OCI-LY7 (cell line): ENCODE results near the gene U2SURP. TPM values are rescaled to one million over a fixed set of nuclear protein-coding genes. Genes with fewer than 3 reads are reported as not detected.

Source experiments
- BruUV-seq: library from RNA; stranded (reverse); fragments of 400-500 nt; replicated peaks from 2 replicates; lab custom pipeline; 2021; lab: Mats Ljungman, UMichigan
- CTCF ChIA-PET: fragments of 300-600 bp; sonication (Branson Sonifier 250); formaldehyde crosslinking; loops from one replicate; lab custom pipeline; 2022; ENCODE audit warnings: antibody characterized with exemption; ENCODE audit not compliant: unreplicated experiment; lab: Charles Lee
- POLR2A ChIA-PET: fragments of 300-600 bp; sonication (Branson Sonifier 250); formaldehyde crosslinking; loops from one replicate; lab custom pipeline; 2022; ENCODE audit warnings: antibody characterized with exemption; lab: Charles Lee
- DNase-seq: peaks from one replicate; pipeline ENCODE4 v3.0.0-alpha.2; 2015; ENCODE audit warnings: low spot score
- H2AFZ ChIP-seq: fragments of 200-600 bp; sonication (generic), shearing (Covaris generic); 2 replicates; pipeline ENCODE4 v1.6.1; 2014; ENCODE audit warnings: mild to moderate bottlenecking, antibody characterized with exemption, low read length, moderate library complexity
- H3K27ac ChIP-seq: fragments of 200-600 bp; sonication (generic); 2 replicates; pipeline ENCODE4 v1.5.1; 2014; ENCODE audit warnings: mixed run types, low read depth, mild to moderate bottlenecking, moderate library complexity, low read length, inconsistent platforms; ENCODE audit not compliant: poor library complexity, severe bottlenecking
- H3K36me3 ChIP-seq: fragments of 200-600 bp; sonication (generic); 2 replicates; pipeline ENCODE4 v1.6.1; 2014; ENCODE audit warnings: mild to moderate bottlenecking, antibody characterized with exemption, low read length, moderate library complexity, mixed read lengths; ENCODE audit not compliant: insufficient read depth
- H3K4me1 ChIP-seq: fragments of 200-600 bp; sonication (generic); 2 replicates; pipeline ENCODE4 v1.5.1; 2014; ENCODE audit warnings: mild to moderate bottlenecking, low read length; ENCODE audit not compliant: insufficient read depth, poor library complexity, severe bottlenecking
- H3K4me2 ChIP-seq: fragments of 200-600 bp; sonication (generic); 2 replicates; pipeline ENCODE4 v1.6.1; 2014; ENCODE audit warnings: mild to moderate bottlenecking, low read length
- H3K4me3 ChIP-seq: fragments of 200-600 bp; sonication (generic); 2 replicates; pipeline ENCODE4 v1.5.1; 2014; ENCODE audit warnings: mild to moderate bottlenecking, low read depth, low read length; ENCODE audit not compliant: poor library complexity, severe bottlenecking
- H3K79me2 ChIP-seq: fragments of 200-600 bp; sonication (generic); 2 replicates; pipeline ENCODE4 v1.6.1; 2016; ENCODE audit warnings: low read depth, mild to moderate bottlenecking, low read length, moderate library complexity, mixed read lengths; ENCODE audit not compliant: insufficient read depth
- H3K9me2 ChIP-seq: fragments of 200-600 bp; sonication (generic); 2 replicates; pipeline ENCODE4 v1.6.1; 2016; ENCODE audit warnings: mild to moderate bottlenecking, low read length, mixed read lengths; ENCODE audit not compliant: insufficient read depth
- H3K9me3 ChIP-seq: fragments of 200-600 bp; sonication (generic); 2 replicates; pipeline ENCODE4 v1.6.1; 2014; ENCODE audit warnings: mild to moderate bottlenecking, mixed run types, low read length, mixed read lengths
- H4K20me1 ChIP-seq: fragments of 200-600 bp; sonication (generic); 2 replicates; pipeline ENCODE4 v1.6.1; 2014; ENCODE audit warnings: mild to moderate bottlenecking, antibody characterized with exemption, low read length, moderate library complexity, mixed read lengths; ENCODE audit not compliant: insufficient read depth
- EZH2phosphoT487 ChIP-seq: fragments of 200-600 bp; sonication (generic); IDR thresholded peaks from 2 replicates; pipeline ENCODE4 v1.6.1; 2018; ENCODE audit warnings: low read depth, borderline replicate concordance, mild to moderate bottlenecking, mixed run types, antibody characterized with exemption, low read length, moderate library complexity, mixed read lengths
- intact Hi-C: fragments of 100-400 bp; cut with micrococcal nuclease; formaldehyde crosslinking; loops from one replicate; pipeline ENCODE4 v1.10.0; 2022; ENCODE audit not compliant: unreplicated experiment
- total RNA-seq, 2 experiments: library from RNA; depleted of rRNA in 1 of 2; stranded (reverse); fragments of >200 nt in 1 of 2; shearing (Covaris generic) in 1 of 2; gene quantifications; 2 replicates each; pipeline ENCODE4 v1.2.3, GENCODE V29; 2014 to 2022
- TF ChIP-seq, protein P1 (sequence below): fragments of 200-600 bp; sonication (generic); conservative IDR thresholded peaks from 2 replicates; pipeline ENCODE4 v1.5.1; 2014; ENCODE audit warnings: mild to moderate bottlenecking, antibody characterized with exemption, low read length, moderate library complexity, mixed read lengths

The U2SURP gene
- total RNA-seq, 2 experiments from 2014 or later: 108 to 185 TPM

DNA sequence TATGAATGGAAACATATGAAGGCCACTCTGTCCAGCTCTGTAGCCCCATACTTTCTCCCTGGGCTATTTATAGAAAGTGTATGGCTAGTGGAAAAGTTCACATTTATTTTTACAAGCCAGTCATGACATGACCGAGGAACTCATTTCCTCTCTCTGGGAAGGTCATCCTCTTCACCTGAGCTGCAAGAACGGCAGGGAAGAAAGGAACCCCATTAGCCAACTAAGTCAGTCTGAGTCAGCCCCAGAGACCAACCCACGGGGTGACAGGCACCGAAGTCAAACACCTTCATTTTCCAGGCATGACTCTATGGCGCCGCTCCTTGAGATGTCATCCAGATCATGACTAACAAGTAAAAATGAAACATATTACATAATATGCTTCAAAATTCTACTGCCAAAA lies 42.7 kb upstream of the U2SURP start:
- H4K20me1 ChIP-seq: no peaks in the 10 kb centered on the region
- no peak for DNase-seq
- intact Hi-C loops: no loop called here
- no peaks in the 10 kb centered on the region for H3K36me3 ChIP-seq
- H3K27ac ChIP-seq: no peak overlapping the region
- no peaks in the 10 kb centered on the region for H3K4me1 ChIP-seq
- H2AFZ ChIP-seq: no peak overlapping the region
- no peak overlapping the region for H3K4me3 ChIP-seq
- POLR2A ChIA-PET: no interaction called here
- BruUV-seq: no TSS peak
- H3K79me2 ChIP-seq: no peaks in the 10 kb centered on the region
- no peaks in the 10 kb centered on the region for H3K9me2 ChIP-seq
- H3K9me3 ChIP-seq: no peaks in the 10 kb centered on the region
- no peak for TF ChIP-seq EZH2phosphoT487
- TF ChIP-seq, protein P1, sequence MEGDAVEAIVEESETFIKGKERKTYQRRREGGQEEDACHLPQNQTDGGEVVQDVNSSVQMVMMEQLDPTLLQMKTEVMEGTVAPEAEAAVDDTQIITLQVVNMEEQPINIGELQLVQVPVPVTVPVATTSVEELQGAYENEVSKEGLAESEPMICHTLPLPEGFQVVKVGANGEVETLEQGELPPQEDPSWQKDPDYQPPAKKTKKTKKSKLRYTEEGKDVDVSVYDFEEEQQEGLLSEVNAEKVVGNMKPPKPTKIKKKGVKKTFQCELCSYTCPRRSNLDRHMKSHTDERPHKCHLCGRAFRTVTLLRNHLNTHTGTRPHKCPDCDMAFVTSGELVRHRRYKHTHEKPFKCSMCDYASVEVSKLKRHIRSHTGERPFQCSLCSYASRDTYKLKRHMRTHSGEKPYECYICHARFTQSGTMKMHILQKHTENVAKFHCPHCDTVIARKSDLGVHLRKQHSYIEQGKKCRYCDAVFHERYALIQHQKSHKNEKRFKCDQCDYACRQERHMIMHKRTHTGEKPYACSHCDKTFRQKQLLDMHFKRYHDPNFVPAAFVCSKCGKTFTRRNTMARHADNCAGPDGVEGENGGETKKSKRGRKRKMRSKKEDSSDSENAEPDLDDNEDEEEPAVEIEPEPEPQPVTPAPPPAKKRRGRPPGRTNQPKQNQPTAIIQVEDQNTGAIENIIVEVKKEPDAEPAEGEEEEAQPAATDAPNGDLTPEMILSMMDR: no peak
- no peak overlapping the region for H3K4me2 ChIP-seq
- CTCF ChIA-PET: no interaction called here

DNA sequence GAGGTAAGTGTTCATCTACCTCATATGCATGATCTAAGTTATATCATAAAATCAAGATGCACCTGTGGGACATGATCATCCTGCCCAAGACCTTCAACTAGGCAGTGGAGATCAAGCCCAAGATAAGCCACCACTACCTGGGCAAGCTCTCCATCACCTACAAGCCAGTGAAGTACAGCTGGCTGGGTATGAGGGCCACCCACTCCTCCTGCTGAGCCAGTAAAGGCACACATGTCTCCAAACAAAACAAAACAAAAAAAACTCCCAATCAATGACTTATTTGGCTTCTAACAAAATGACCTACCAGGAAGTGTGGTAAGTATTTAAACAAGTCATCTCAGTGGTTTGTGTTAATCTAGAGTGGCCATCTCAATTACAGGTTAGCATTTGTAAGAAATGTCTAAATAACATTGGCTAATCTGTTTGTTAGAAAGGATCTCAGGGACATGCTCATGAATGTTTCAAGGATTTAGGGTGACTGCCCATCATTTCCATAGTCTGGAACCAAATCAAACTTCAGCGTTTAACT lies 41.0 kb upstream of the U2SURP start:
- Histone ChIP-seq H3K4me1 (no peaks in the 10 kb centered on the region), H3K27ac (no peak overlapping the region), H3K9me2 (no peaks in the 10 kb centered on the region), H3K9me3 (no peaks in the 10 kb centered on the region), H3K4me3 (no peak overlapping the region), H3K36me3 (no peaks in the 10 kb centered on the region), H3K4me2 (no peak overlapping the region), H2AFZ (no peak overlapping the region), H4K20me1 (no peaks in the 10 kb centered on the region), H3K79me2 (no peaks in the 10 kb centered on the region)
- BruUV-seq: no TSS peak
- intact Hi-C loops: no loop called here
- DNase-seq: no peak
- ChIA-PET POLR2A (interaction anchor here (0.5 kb wide), 1 partner anchor 10 kb away, joined by 3 read pairs; no protein-coding TSS in a partner anchor), CTCF (no interaction called here)
- TF ChIP-seq, protein P1: no peak
- no peak for TF ChIP-seq EZH2phosphoT487

DNA sequence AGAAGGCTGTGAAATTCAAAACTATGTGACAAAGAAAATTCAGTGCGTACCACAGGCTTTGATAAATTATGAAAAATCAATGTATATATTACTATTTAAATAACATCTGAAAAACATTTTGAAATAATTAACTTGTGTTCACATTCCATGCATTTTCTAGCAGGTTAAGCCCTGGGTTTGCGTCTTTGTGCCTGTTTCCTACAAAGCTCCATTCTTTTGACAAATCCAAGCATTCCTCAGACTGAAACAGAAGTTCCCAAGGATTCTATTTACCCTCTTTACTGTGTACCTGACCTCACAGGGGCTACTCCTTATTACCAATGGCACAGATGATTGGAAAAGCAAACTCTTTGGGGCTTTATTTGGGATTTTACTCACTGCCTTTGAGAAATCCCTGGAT lies 39.8 kb upstream of the U2SURP start:
- no TSS peak for BruUV-seq
- no peaks in the 10 kb centered on the region for H3K4me1 ChIP-seq
- no peak overlapping the region for H3K4me3 ChIP-seq
- POLR2A ChIA-PET: interaction anchor here (0.6 kb wide), 1 partner anchor 284 kb away, joined by 4 read pairs; no protein-coding TSS in a partner anchor
- no peaks in the 10 kb centered on the region for H3K36me3 ChIP-seq
- H3K27ac ChIP-seq: no peak overlapping the region
- no peaks in the 10 kb centered on the region for H3K79me2 ChIP-seq
- intact Hi-C loops: no loop called here
- H2AFZ ChIP-seq: no peak overlapping the region
- no peaks in the 10 kb centered on the region for H4K20me1 ChIP-seq
- DNase-seq: no peak
- no peaks in the 10 kb centered on the region for H3K9me2 ChIP-seq
- no peak overlapping the region for H3K4me2 ChIP-seq
- TF ChIP-seq EZH2phosphoT487: no peak
- TF ChIP-seq, protein P1: no peak
- H3K9me3 ChIP-seq: no peaks in the 10 kb centered on the region
- CTCF ChIA-PET: no interaction called here
